Esophagus muscularis mucosa (tissue), 4 donors: ENCODE data around the gene TSNAXIP1. TPM values are rescaled to one million over a fixed set of nuclear protein-coding genes. Genes with fewer than 3 reads are reported as not detected.

Experiments used
- DNase-seq: peaks from one replicate; pipeline ENCODE4 v3.0.0-alpha.2; 2017; ENCODE audit errors: extremely low spot score
- H3K27ac ChIP-seq, 4 donors: fragments of 200-600 bp; sonication (generic); replicated peaks in 1 of 4; 1 replicate in 3 of 4; 2 replicates in 1 of 4; pipeline ENCODE4 v1.5.1; 2016 to 2019; ENCODE audit warnings: mild to moderate bottlenecking in 1 of 4
- H3K27me3 ChIP-seq, 4 donors: fragments of 200-600 bp; sonication (generic); one replicate each; pipeline versions ENCODE4 v1.5.1 to v1.6.0; 2016 to 2019
- H3K36me3 ChIP-seq, 4 donors: fragments of 200-600 bp; sonication (generic); one replicate each; pipeline ENCODE4 v1.5.1; 2016 to 2019
- H3K4me1 ChIP-seq, 4 donors: fragments of 200-600 bp; sonication (generic); one replicate each; pipeline ENCODE4 v1.5.1; 2016 to 2019
- H3K4me3 ChIP-seq, 4 donors: fragments of 200-600 bp; sonication (generic); 1 replicate in 2 of 4; 2 replicates in 2 of 4; pipeline ENCODE4 v1.5.1; 2016 to 2019; ENCODE audit warnings: mild to moderate bottlenecking in 4 of 4, moderate library complexity in 1 of 4
- H3K9me3 ChIP-seq, 4 donors: fragments of 200-600 bp; sonication (generic); 1 replicate in 3 of 4; 2 replicates in 1 of 4; pipeline ENCODE4 v1.5.1; 2016 to 2019
- EP300 ChIP-seq: sonication (generic); formaldehyde crosslinking; IDR thresholded peaks from one replicate; pipeline ENCODE4 v1.6.1; 2017; ENCODE audit warnings: antibody characterized with exemption
- POLR2A ChIP-seq: fragments of 450-650 bp; IDR thresholded peaks from one replicate; pipeline ENCODE4 v1.6.1; 2017; ENCODE audit warnings: antibody characterized with exemption, moderate library complexity, mild to moderate bottlenecking, low read depth
- POLR2AphosphoS5 ChIP-seq, 2 donors: sonication (generic); formaldehyde crosslinking; IDR thresholded peaks; one replicate each; pipeline ENCODE4 v1.6.1; 2017; ENCODE audit warnings: antibody characterized with exemption in 2 of 2
- WGBS: methylation state at CpG from one replicate; pipeline ENCODE4 v1.1.5; 2018; 5-methylcytosine and 5-hydroxymethylcytosine counted together
- intact Hi-C: fragments of 100-400 bp; cut with DNase I; formaldehyde crosslinking; loops from one replicate; pipeline ENCODE4 v1.15.1; 2023
- total RNA-seq, 4 donors: library from RNA; depleted of rRNA; stranded (reverse); fragments of >200 nt; gene quantifications; one replicate each; pipeline versions ENCODE4 v1.1.0 to v1.2.1, GENCODE V29; 2016
- TF ChIP-seq, protein P1 (sequence below), 3 experiments: fragments of 200-600 bp in 2 of 3; fragments of 450-650 bp in 1 of 3; sonication (generic) in 2 of 3; IDR thresholded peaks; one replicate each; pipeline ENCODE4 v1.5.1; 2017 to 2019; ENCODE audit warnings: antibody characterized with exemption in 3 of 3, mild to moderate bottlenecking in 2 of 3, moderate library complexity in 1 of 3

Gene TSNAXIP1
- total RNA-seq, 4 donors from 2014 or later, result 0.83 to 2.2 (median 1.1) TPM

DNA sequence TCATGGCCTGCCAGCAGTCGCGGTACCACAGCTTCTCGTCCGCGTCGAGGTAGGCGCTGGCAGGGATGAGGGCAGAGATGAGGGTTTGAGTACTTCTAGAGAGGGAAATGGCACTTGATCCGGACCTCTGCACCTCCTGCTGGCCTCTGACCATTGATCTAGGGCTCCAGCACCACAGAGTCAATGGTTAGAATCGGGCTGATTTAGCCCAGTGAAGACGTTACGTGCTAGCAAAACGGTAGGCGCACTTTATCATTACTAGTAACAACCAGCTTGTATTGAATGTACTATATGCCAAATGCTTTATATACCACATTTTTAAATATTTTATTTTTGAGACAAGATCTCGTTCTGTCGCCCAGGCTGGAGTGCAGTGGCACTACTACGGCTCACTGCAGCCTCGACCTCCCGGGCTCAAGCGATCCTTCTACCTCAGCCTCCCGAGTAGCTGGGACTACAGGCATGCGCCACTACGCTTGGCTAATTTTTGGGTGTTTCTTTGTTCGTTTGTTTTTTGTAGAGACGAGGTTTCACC lies 526 bp downstream of the TSNAXIP1 start:
- intact Hi-C loops, result loop anchor here (5.0 kb wide), 1 partner anchor 145 kb away; the partner anchor contains the start of genes ACD and PARD6A
- no peak for DNase-seq
- TF ChIP-seq POLR2AphosphoS5 (IDR thresholded peaks at IDR 0.05), result no peak
- TF ChIP-seq, protein P1, sequence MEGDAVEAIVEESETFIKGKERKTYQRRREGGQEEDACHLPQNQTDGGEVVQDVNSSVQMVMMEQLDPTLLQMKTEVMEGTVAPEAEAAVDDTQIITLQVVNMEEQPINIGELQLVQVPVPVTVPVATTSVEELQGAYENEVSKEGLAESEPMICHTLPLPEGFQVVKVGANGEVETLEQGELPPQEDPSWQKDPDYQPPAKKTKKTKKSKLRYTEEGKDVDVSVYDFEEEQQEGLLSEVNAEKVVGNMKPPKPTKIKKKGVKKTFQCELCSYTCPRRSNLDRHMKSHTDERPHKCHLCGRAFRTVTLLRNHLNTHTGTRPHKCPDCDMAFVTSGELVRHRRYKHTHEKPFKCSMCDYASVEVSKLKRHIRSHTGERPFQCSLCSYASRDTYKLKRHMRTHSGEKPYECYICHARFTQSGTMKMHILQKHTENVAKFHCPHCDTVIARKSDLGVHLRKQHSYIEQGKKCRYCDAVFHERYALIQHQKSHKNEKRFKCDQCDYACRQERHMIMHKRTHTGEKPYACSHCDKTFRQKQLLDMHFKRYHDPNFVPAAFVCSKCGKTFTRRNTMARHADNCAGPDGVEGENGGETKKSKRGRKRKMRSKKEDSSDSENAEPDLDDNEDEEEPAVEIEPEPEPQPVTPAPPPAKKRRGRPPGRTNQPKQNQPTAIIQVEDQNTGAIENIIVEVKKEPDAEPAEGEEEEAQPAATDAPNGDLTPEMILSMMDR (IDR thresholded peaks at IDR 0.05), result peak in 1 of 3 experiments; percentile 16
- H3K9me3 ChIP-seq, result no peaks in the 10 kb centered on the region
- peaks cover 20 to 39% (median 25%) of the 10 kb centered on the region in 4 donors for H3K4me1 ChIP-seq
- H3K36me3 ChIP-seq, result peaks cover 0 to 15% (median 13%) of the 10 kb centered on the region in 4 donors
- H3K27ac ChIP-seq, result peak overlapping the region; percentile 84 to 92 (median 89)
- H3K27me3 ChIP-seq, result no peaks in the 10 kb centered on the region
- H3K4me3 ChIP-seq, result peak overlapping the region; percentile 70 to 100 (median 94)
- WGBS, result 40% methylated on average over 16 of the region's 24 CpGs

DNA sequence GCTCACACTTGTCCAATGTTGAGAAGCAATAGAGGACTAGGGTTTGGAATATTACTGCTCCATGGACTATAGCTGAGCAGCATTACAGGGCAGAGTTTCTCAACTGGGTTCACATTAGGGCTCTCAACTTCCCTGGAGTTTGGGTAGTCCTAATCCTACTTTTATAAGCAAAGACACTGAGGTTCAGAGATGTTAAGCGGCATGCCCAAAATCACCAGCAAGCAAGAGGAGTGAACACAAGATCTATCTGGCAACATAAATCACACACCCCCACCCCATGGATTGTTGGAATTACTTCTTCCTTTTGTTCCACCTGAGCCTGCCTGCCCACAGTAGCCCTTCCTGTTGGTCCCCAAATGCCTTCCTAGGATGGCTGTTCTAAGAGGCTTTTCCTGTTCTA lies 5.2 kb downstream of the TSNAXIP1 start:
- TF ChIP-seq POLR2AphosphoS5 (IDR thresholded peaks at IDR 0.05), result no peak
- TF ChIP-seq EP300, result no peak
- Histone ChIP-seq H3K4me1 (peaks cover 5 to 16% (median 15%) of the 10 kb centered on the region in 4 donors), H3K27me3 (no peaks in the 10 kb centered on the region), H3K36me3 (no peaks in the 10 kb centered on the region), H3K4me3 (no peak overlapping the region), H3K27ac (no peak overlapping the region), H3K9me3 (no peaks in the 10 kb centered on the region)
- no peak for DNase-seq
- intact Hi-C loops, result no loop called here
- 88% methylated on average over 1 of the region's 1 CpG for WGBS

GRCh38 chr16:67814567-67814966 lies 7.9 kb downstream of the TSNAXIP1 start:
- no peak for DNase-seq
- no peaks in the 10 kb centered on the region for H3K36me3 ChIP-seq
- 92% methylated on average over 8 of the region's 8 CpGs for WGBS
- intact Hi-C loops, result no loop called here
- peaks cover 0 to 9% (median 8%) of the 10 kb centered on the region in 4 donors for H3K4me1 ChIP-seq
- no peaks in the 10 kb centered on the region for H3K9me3 ChIP-seq
- H3K27ac ChIP-seq, result no peak overlapping the region
- H3K27me3 ChIP-seq, result no peaks in the 10 kb centered on the region
- TF ChIP-seq, protein P1 (IDR thresholded peaks at IDR 0.05), result no peak
- TF ChIP-seq POLR2A, result no peak
- no peak for TF ChIP-seq EP300
- no peak for TF ChIP-seq POLR2AphosphoS5 (IDR thresholded peaks at IDR 0.05)
- H3K4me3 ChIP-seq, result no peak overlapping the region

GRCh38 chr16:67820608-67821259 lies 14.0 kb downstream of the TSNAXIP1 start:
- TF ChIP-seq, protein P1 (IDR thresholded peaks at IDR 0.05), result no peak
- TF ChIP-seq POLR2AphosphoS5 (IDR thresholded peaks at IDR 0.05), result no peak
- no peak for TF ChIP-seq EP300
- TF ChIP-seq POLR2A, result no peak
- intact Hi-C loops, result no loop called here

DNA sequence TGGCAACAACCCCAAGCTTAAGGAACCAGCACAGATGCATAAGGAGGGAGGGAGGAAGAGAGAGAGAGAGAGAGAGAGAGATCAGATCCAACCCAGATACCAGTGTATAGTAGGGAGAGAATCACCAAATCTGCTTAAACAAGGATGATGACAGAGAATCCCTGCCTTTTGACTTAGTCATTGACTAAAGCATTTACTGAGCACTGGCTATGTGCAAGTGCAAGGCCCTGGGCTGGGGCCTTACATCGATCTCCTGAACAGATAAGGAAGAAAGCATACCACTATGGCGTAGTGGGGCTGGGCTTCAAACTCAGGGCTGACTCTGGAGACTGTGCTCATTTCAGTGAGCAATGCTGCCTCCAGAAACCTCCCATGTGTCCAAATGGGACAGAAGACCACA lies 15.8 kb downstream of the TSNAXIP1 start:
- no peaks in the 10 kb centered on the region for H3K4me1 ChIP-seq
- no peak overlapping the region for H3K4me3 ChIP-seq
- intact Hi-C loops, result no loop called here
- no peak for DNase-seq
- TF ChIP-seq POLR2AphosphoS5 (IDR thresholded peaks at IDR 0.05) (no peak), POLR2A (no peak), EP300 (no peak)
- TF ChIP-seq, protein P1 (IDR thresholded peaks at IDR 0.05), result no peak
- peaks cover 0 to 17% (median 9%) of the 10 kb centered on the region in 4 donors for H3K36me3 ChIP-seq
- H3K27ac ChIP-seq, result no peak overlapping the region
- H3K27me3 ChIP-seq, result no peaks in the 10 kb centered on the region
- WGBS, result 95% methylated on average over 2 of the region's 2 CpGs
- H3K9me3 ChIP-seq, result no peaks in the 10 kb centered on the region

More at GRCh38 chr16:67820608-67821259, 14.0 kb downstream of the TSNAXIP1 start:
- DNase-seq, result no peak
- Histone ChIP-seq H3K4me1 (peaks cover 0 to 9% (median 8%) of the 10 kb centered on the region in 4 donors), H3K9me3 (no peaks in the 10 kb centered on the region), H3K27ac (no peak overlapping the region), H3K36me3 (peaks cover 0 to under 1% (median 0%) of the 10 kb centered on the region in 4 donors), H3K27me3 (no peaks in the 10 kb centered on the region), H3K4me3 (no peak overlapping the region)
- 84% methylated on average over 10 of the region's 11 CpGs for WGBS
